ENCODE results near the gene CAMKK1. TPM values are rescaled to one million over a fixed set of nuclear protein-coding genes. Genes with fewer than 3 reads are reported as not detected.
A peak's percentile ranks its signal among the peaks of the same experiment; 100 is the strongest.

The CAMKK1 gene
- polyA plus RNA-seq, 1 of the 3 experiments (the other 2 are of a cell fraction), result 6.8 TPM

- H3K9me2 ChIP-seq, result no peaks in the 10 kb centered on the region
- no peak overlapping the region for H3K9ac ChIP-seq
- no peak overlapping the region for H3K4me2 ChIP-seq
- no peaks in the 10 kb centered on the region for H3K9me3 ChIP-seq
- no peaks in the 10 kb centered on the region for H3K27me3 ChIP-seq (ENCODE audit: insufficient read depth)
- H3K79me2 ChIP-seq (ENCODE audit: insufficient read depth), result no peaks in the 10 kb centered on the region
- TF ChIP-seq RAD21 (IDR thresholded peaks at IDR 0.05; ENCODE audit: low read length) (peak; percentile 3; the same call in 1 of the 2 replicates), ELF1 (IDR thresholded peaks at IDR 0.05) (no peak), RCOR1 (IDR thresholded peaks at IDR 0.05; ENCODE audit: low read length) (0 out of 2 replicates have a peak, but pooled peaks have one; percentile 30), REST (IDR thresholded peaks at IDR 0.05; ENCODE audit: low read depth, low read length) (no peak), MXI1 (IDR thresholded peaks at IDR 0.05; ENCODE audit: low read depth, low read length) (peak; percentile 91), FOXM1 (IDR thresholded peaks at IDR 0.05; ENCODE audit: low read depth) (no peak), YY1 (IDR thresholded peaks at IDR 0.05; ENCODE audit: low read depth) (no peak), GATA2 (CRISPR knock-in tag; IDR thresholded peaks at IDR 0.05) (no peak), CHD2 (IDR thresholded peaks at IDR 0.05; ENCODE audit: low read length, partially characterized antibody) (peak; percentile 44), POLR2AphosphoS5 (IDR thresholded peaks at IDR 0.05; ENCODE audit: low read depth, low read length) (no peak), MAX (IDR thresholded peaks at IDR 0.05; ENCODE audit: low read depth) (no peak)
- no peaks in the 10 kb centered on the region for H4K20me1 ChIP-seq (ENCODE audit: insufficient read depth)
- H3K4me1 ChIP-seq (ENCODE audit: control insufficient read depth in 1 of 2, insufficient read depth in 2 of 2, low read depth in 1 of 2, low read length in 1 of 2), result peaks cover 0 to 23% of the 10 kb centered on the region in 2 experiments; a peak in 1 of 4 replicates
- no peak overlapping the region for H2AFZ ChIP-seq (ENCODE audit: low read depth)
- peaks cover 0 to 2% of the 10 kb centered on the region in 2 experiments for H3K36me3 ChIP-seq (replicated peaks in 1 of 2; ENCODE audit: control insufficient read depth in 1 of 2, insufficient read depth in 2 of 2, low read length in 1 of 2)
- CTCF ChIA-PET, result interaction anchor here (0.8 to 5.0 kb wide), 7 partner anchors 10 to 186 kb away, joined by 3 to 38 read pairs (median 8); partner anchors contain the start of gene NCBP3
- H3F3A ChIP-seq (replicated peaks; ENCODE audit: insufficient read depth), result no peaks in the 10 kb centered on the region
- peak; percentile 85 for DNase-seq
- peak overlapping the region in 1 of 2 experiments; percentile 73; a peak in 2 of 4 replicates for H3K27ac ChIP-seq (ENCODE audit: low read depth in 2 of 2, low read length in 1 of 2)
- no peak overlapping the region for H3K4me3 ChIP-seq (ENCODE audit: low read depth in 2 of 2, low read length in 1 of 2)
- POLR2A ChIA-PET, result interaction anchor here (1.0 to 1.8 kb wide), 2 partner anchors 11 to 33 kb away, joined by 4 to 9 read pairs; partner anchors contain the start of gene NCBP3
- 70% methylated on average over 5 of the region's 5 CpGs for WGBS (ENCODE audit: low lambda C conversion rate)
These were observed 13.7 kb downstream of the CAMKK1 start for GRCh38 chr17:3879186-3879585.

- H3K9me2 ChIP-seq, result no peaks in the 10 kb centered on the region
- no peak overlapping the region for H3K4me2 ChIP-seq
- no peaks in the 10 kb centered on the region for H4K20me1 ChIP-seq (ENCODE audit: insufficient read depth)
- H3K27me3 ChIP-seq (ENCODE audit: insufficient read depth), result no peaks in the 10 kb centered on the region
- peaks cover 0 to 5% of the 10 kb centered on the region in 2 experiments for H3K36me3 ChIP-seq (replicated peaks in 1 of 2; ENCODE audit: control insufficient read depth in 1 of 2, insufficient read depth in 2 of 2, low read length in 1 of 2)
- no peaks in the 10 kb centered on the region for H3F3A ChIP-seq (replicated peaks; ENCODE audit: insufficient read depth)
- TF ChIP-seq FOXJ3 (CRISPR knock-in tag; IDR thresholded peaks at IDR 0.05), result no peak
- TF ChIP-seq TEAD4 (IDR thresholded peaks at IDR 0.05; ENCODE audit: borderline replicate concordance, insufficient read depth), result no peak
- TF ChIP-seq FOXM1 (IDR thresholded peaks at IDR 0.05; ENCODE audit: low read depth), result no peak
- TF ChIP-seq CHD2 (IDR thresholded peaks at IDR 0.05; ENCODE audit: low read length, partially characterized antibody), result no peak
- TF ChIP-seq, protein P1, sequence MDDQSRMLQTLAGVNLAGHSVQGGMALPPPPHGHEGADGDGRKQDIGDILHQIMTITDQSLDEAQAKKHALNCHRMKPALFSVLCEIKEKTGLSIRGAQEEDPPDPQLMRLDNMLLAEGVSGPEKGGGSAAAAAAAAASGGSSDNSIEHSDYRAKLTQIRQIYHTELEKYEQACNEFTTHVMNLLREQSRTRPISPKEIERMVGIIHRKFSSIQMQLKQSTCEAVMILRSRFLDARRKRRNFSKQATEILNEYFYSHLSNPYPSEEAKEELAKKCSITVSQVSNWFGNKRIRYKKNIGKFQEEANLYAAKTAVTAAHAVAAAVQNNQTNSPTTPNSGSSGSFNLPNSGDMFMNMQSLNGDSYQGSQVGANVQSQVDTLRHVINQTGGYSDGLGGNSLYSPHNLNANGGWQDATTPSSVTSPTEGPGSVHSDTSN (IDR thresholded peaks at IDR 0.05), result no peak
- no peak for TF ChIP-seq TAF1 (IDR thresholded peaks at IDR 0.05; ENCODE audit: borderline replicate concordance, low read depth, low read length)
- TF ChIP-seq JUND (IDR thresholded peaks at IDR 0.05), result no peak
- no peak for TF ChIP-seq SIN3A (IDR thresholded peaks at IDR 0.05; ENCODE audit: borderline replicate concordance, low read depth, low read length)
- no peak for TF ChIP-seq REST (IDR thresholded peaks at IDR 0.05; ENCODE audit: low read depth, low read length)
- no peak for TF ChIP-seq TCF12 (IDR thresholded peaks at IDR 0.05)
- TF ChIP-seq MXI1 (IDR thresholded peaks at IDR 0.05; ENCODE audit: low read depth, low read length), result no peak
- no peak for TF ChIP-seq POLR2AphosphoS5 (IDR thresholded peaks at IDR 0.05; ENCODE audit: low read depth, low read length)
- TF ChIP-seq FOSL2 (IDR thresholded peaks at IDR 0.05; ENCODE audit: borderline replicate concordance, low read depth), result no peak
- no peak for TF ChIP-seq RXRA (IDR thresholded peaks at IDR 0.05; ENCODE audit: borderline replicate concordance, low read depth)
- no peaks in the 10 kb centered on the region for H3K79me2 ChIP-seq (ENCODE audit: insufficient read depth)
- H3K4me3 ChIP-seq (ENCODE audit: low read depth in 2 of 2, low read length in 1 of 2), result no peak overlapping the region
- H3K27ac ChIP-seq (ENCODE audit: low read depth in 2 of 2, low read length in 1 of 2), result no peak overlapping the region
- DNase-seq, result no peak
- CTCF ChIA-PET, result interaction anchor here (1.0 to 5.0 kb wide), 2 partner anchors 14 kb away, joined by 3 to 38 read pairs; no protein-coding TSS in a partner anchor
- H3K4me1 ChIP-seq (ENCODE audit: control insufficient read depth in 1 of 2, insufficient read depth in 2 of 2, low read depth in 1 of 2, low read length in 1 of 2), result peaks cover 0 to 23% of the 10 kb centered on the region in 2 experiments; a peak in 1 of 4 replicates
- no peaks in the 10 kb centered on the region for H3K9me3 ChIP-seq
- WGBS (ENCODE audit: low lambda C conversion rate), result 81% methylated on average over 6 of the region's 8 CpGs
- POLR2A ChIA-PET, result no interaction called here
- H2AFZ ChIP-seq (ENCODE audit: low read depth), result no peak overlapping the region
- H3K9ac ChIP-seq, result no peak overlapping the region
These were observed 15.6 kb downstream of the CAMKK1 start for GRCh38 chr17:3877220-3877619.
